ENCODE results near the gene CCDC33. TPM values are rescaled to one million over a fixed set of nuclear protein-coding genes. Genes with fewer than 3 reads are reported as not detected.

The CCDC33 gene
- total and polyA plus RNA-seq, 8 donors = 0.58 to 9.4 (median 0.73) TPM; not detected in 5

GRCh38 chr15:74227968-74228722 is 8.0 kb upstream of the CCDC33 start:
- Histone ChIP-seq H3K27ac (no peak overlapping the region), H3K4me3 (no peak overlapping the region)

GRCh38 chr15:74228723-74229081 is 7.4 kb upstream of the CCDC33 start:
- H3K4me1 ChIP-seq = peaks cover 0 to 12% (median 8%) of the 10 kb centered on the region in 4 donors
- peak in 1 of 2 donors; percentile 83 for DNase-seq
- no peaks in the 10 kb centered on the region for H3K36me3 ChIP-seq
- H3K27me3 ChIP-seq = peaks cover 0 to 66% (median 4%) of the 10 kb centered on the region in 3 donors
- WGBS, 5 donors = 35 to 57% (median 43%) methylated on average over 12 to 17 of the region's 17 CpGs
- TF ChIP-seq POLR2AphosphoS5 (IDR thresholded peaks at IDR 0.05) = no peak
- no peak for TF ChIP-seq EP300 (IDR thresholded peaks at IDR 0.05)
- no peak for TF ChIP-seq POLR2A (IDR thresholded peaks at IDR 0.05)
- no peak for TF ChIP-seq CTCF (IDR thresholded peaks at IDR 0.05)
- H3K27ac ChIP-seq = no peak overlapping the region
- no peaks in the 10 kb centered on the region for H3K9me3 ChIP-seq
- no peak overlapping the region for H3K4me3 ChIP-seq
- intact Hi-C loops (cut with DNase I; ENCODE audit: low total_unique reads) = no loop called here

More at GRCh38 chr15:74227968-74228722, 8.0 kb upstream of the CCDC33 start:
- H3K27me3 ChIP-seq = peaks cover 0 to 72% (median 4%) of the 10 kb centered on the region in 3 donors
- H3K36me3 ChIP-seq = no peaks in the 10 kb centered on the region
- H3K9me3 ChIP-seq = no peaks in the 10 kb centered on the region
- peaks cover 0 to 12% (median 8%) of the 10 kb centered on the region in 4 donors for H3K4me1 ChIP-seq
- intact Hi-C loops (cut with DNase I; ENCODE audit: low total_unique reads) = no loop called here
- 31 to 44% (median 32%) methylated on average over 10 to 11 of the region's 11 CpGs for WGBS, 5 donors
- TF ChIP-seq CTCF (IDR thresholded peaks at IDR 0.05) (no peak), POLR2AphosphoS5 (IDR thresholded peaks at IDR 0.05) (no peak), POLR2A (IDR thresholded peaks at IDR 0.05) (no peak), EP300 (IDR thresholded peaks at IDR 0.05) (no peak)
- peak; percentile 45 to 82 for DNase-seq

GRCh38 chr15:74229686-74230085 is 6.4 kb upstream of the CCDC33 start:
- TF ChIP-seq POLR2AphosphoS5 (IDR thresholded peaks at IDR 0.05) (no peak), POLR2A (IDR thresholded peaks at IDR 0.05) (no peak), CTCF (IDR thresholded peaks at IDR 0.05) (no peak), EP300 (IDR thresholded peaks at IDR 0.05) (no peak)
- no peaks in the 10 kb centered on the region for H3K36me3 ChIP-seq
- no peaks in the 10 kb centered on the region for H3K9me3 ChIP-seq
- intact Hi-C loops (cut with DNase I; ENCODE audit: low total_unique reads) = no loop called here
- peaks cover 0 to 12% (median 10%) of the 10 kb centered on the region in 4 donors for H3K4me1 ChIP-seq
- H3K4me3 ChIP-seq = no peak overlapping the region
- H3K27me3 ChIP-seq = peaks cover 0 to 60% (median 4%) of the 10 kb centered on the region in 3 donors
- WGBS, 5 donors = 81 to 98% (median 83%) methylated on average over 2 to 3 of the region's 3 CpGs
- DNase-seq = no peak
- H3K27ac ChIP-seq = no peak overlapping the region

- Histone ChIP-seq H3K9me3 (no peaks in the 10 kb centered on the region), H3K27me3 (peaks cover 0 to 50% (median 4%) of the 10 kb centered on the region in 3 donors), H3K4me1 (peaks cover 0 to 19% (median 17%) of the 10 kb centered on the region in 4 donors), H3K27ac (no peak overlapping the region), H3K4me3 (no peak overlapping the region), H3K36me3 (no peaks in the 10 kb centered on the region)
- TF ChIP-seq CTCF (IDR thresholded peaks at IDR 0.05) (no peak), POLR2A (IDR thresholded peaks at IDR 0.05) (no peak), EP300 (IDR thresholded peaks at IDR 0.05) (no peak), POLR2AphosphoS5 (IDR thresholded peaks at IDR 0.05) (no peak)
- no peak for DNase-seq
- WGBS, 5 donors = 89 to 94% (median 92%) methylated on average over 10 of the region's 10 CpGs
- intact Hi-C loops (cut with DNase I; ENCODE audit: low total_unique reads) = no loop called here
These were observed 4.7 kb upstream of the CCDC33 start for GRCh38 chr15:74231475-74231874.
